PC-3 (cell line): ENCODE data around the gene FCN3.

Source experiments
- EZH2 ChIP-seq: fragments of 300-600 bp; sonication (generic); IDR thresholded peaks from one replicate; pipeline ENCODE4 v1.6.1; 2017; ENCODE audit warnings: antibody characterized with exemption, mild to moderate bottlenecking, low read length; ENCODE audit not compliant: unreplicated experiment
- TF ChIP-seq, protein P1 (sequence below): fragments of 300-600 bp; sonication (generic); conservative IDR thresholded peaks from 2 replicates; pipeline ENCODE4 v1.5.1; 2017; ENCODE audit warnings: antibody characterized with exemption, low read depth, mild to moderate bottlenecking, low read length

DNA sequence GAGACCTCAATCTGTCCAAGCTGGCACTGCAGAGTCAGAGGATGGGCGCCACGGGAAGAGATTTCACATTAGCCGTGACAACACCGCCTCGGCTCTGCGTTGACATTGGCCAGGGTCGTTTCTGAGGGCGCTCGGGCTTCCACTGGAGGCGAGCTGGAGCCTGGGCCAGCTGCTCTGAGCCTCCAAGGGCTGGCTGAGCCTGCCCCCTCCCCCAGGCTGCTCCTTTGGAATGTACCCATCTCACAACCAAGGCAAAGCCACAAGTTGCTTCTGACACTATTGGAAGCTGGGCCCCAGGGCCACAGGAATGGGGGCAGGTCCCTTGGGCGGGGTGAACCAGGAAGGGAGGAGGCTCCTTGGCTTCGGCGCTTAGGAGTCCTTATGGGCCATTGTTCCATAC lies 30.4 kb upstream of the FCN3 start:
- TF ChIP-seq, protein P1, sequence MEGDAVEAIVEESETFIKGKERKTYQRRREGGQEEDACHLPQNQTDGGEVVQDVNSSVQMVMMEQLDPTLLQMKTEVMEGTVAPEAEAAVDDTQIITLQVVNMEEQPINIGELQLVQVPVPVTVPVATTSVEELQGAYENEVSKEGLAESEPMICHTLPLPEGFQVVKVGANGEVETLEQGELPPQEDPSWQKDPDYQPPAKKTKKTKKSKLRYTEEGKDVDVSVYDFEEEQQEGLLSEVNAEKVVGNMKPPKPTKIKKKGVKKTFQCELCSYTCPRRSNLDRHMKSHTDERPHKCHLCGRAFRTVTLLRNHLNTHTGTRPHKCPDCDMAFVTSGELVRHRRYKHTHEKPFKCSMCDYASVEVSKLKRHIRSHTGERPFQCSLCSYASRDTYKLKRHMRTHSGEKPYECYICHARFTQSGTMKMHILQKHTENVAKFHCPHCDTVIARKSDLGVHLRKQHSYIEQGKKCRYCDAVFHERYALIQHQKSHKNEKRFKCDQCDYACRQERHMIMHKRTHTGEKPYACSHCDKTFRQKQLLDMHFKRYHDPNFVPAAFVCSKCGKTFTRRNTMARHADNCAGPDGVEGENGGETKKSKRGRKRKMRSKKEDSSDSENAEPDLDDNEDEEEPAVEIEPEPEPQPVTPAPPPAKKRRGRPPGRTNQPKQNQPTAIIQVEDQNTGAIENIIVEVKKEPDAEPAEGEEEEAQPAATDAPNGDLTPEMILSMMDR: no peak
- TF ChIP-seq EZH2: no peak
